Hematopoietic multipotent progenitor cell (in vitro differentiated cells): ENCODE data around the gene RUNX1. TPM values are rescaled to one million over a fixed set of nuclear protein-coding genes. Genes with fewer than 3 reads are reported as not detected.

Experiments used
- DNase-seq, 3 donors: peaks; one replicate each; pipeline ENCODE4 v3.0.0-alpha.2; 2011 to 2015; ENCODE audit warnings: low read depth in 2 of 3, low spot score in 2 of 3
- total RNA-seq: library from RNA; depleted of rRNA; stranded (reverse); fragments of >200 nt; gene quantifications from one replicate; pipeline ENCODE4 v1.2.3, GENCODE V29; 2012

Gene RUNX1
- total RNA-seq, 1 donor = 192 TPM

- DNase-seq = no peak
Observed at GRCh38 chr21:34800797-34801518, 248.1 kb downstream of the RUNX1 start.

- DNase-seq = no peak
Observed at GRCh38 chr21:34799092-34799491, 250.0 kb downstream of the RUNX1 start.

DNA sequence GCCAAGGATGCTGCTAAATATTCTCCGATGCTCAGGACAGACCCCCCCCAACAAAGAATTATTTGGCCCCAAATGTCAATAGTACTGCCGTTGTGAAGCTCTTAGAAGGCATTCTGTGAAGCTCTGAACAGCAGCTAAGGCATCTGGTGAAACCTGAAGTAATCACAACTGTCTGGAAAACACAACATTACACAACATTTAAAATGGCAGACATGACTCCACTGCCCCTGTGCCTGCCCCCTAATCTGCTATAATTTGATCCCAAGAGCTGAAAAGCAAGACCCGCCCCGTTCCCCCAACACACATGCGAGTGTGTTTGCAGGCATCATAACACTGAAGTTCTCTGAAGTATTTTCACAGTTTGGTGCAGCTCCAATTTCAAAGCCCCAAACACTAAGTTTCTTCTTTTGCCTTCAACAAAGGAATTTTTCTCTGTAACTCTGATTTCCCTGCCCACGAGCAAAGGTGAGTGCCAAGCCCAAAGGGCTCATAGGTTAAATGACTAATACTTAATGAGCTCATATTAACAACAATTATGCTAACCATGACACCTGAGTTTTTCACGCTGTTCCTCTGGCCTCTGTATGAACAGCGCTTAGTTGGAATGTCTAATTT lies 251.1 kb downstream of the RUNX1 start:
- DNase-seq = no peak

GRCh38 chr21:34797201-34797525 lies 251.9 kb downstream of the RUNX1 start:
- no peak for DNase-seq

GRCh38 chr21:34796518-34797200 lies 252.4 kb downstream of the RUNX1 start:
- DNase-seq = no peak

DNA sequence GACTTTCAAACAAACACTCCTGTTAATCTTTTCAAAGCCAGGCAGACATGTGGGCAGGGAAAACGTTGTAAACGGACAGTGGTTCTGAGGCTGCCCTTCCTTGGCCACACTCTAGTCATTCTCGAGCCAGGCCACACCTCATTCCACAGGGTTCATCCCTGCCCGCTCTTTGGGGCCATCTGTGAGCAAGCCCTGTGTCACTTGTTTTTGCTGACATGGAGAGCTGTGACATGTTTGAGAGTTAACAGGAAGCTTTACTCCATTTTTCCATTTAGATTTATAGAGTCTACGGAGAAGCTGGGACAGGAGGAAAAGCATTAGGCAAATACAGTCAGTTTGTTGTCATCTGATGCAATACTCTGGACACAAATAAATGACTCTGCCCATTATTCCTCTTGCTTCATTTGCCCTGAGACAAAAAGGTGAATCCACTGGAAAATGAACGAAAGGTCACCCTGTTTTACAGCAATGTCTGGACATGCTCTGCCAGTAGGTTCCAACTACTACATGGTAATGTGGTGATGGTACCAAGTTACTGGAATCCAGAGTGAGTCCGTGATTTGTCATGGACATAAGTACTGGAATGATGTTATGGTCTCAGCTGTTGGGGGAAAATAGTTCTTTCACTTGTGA lies 253.4 kb downstream of the RUNX1 start:
- DNase-seq = no peak

GRCh38 chr21:34795175-34795547 lies 253.9 kb downstream of the RUNX1 start:
- no peak for DNase-seq

- DNase-seq = no peak
Observed at GRCh38 chr21:34794686-34795085, 254.4 kb downstream of the RUNX1 start.

- no peak for DNase-seq
Observed at GRCh38 chr21:34793471-34793870, 255.6 kb downstream of the RUNX1 start.

- DNase-seq = no peak
Observed at GRCh38 chr21:34792504-34793089, 256.5 kb downstream of the RUNX1 start.

GRCh38 chr21:34791776-34792503 lies 257.2 kb downstream of the RUNX1 start:
- DNase-seq = no peak

DNA sequence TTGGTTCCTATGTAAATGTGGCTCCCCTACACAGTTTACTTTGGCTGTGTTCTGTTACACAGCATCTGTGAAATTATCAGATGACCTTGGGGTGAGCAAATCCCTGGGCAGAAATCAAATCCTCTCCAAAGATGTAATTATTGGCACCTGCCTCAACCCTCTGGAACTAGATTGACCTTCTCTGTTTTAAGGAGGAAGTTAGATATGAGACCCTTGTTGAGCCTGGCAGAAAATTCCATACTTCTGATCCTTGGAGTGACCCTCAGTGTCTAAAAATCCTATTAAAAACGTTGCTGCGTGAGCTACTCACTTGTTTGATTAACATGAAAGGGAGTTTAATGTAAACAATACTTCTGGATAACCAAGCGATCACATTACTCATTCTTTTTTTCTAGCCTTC lies 258.3 kb downstream of the RUNX1 start:
- DNase-seq = no peak

GRCh38 chr21:34790341-34790740 lies 258.8 kb downstream of the RUNX1 start:
- DNase-seq = no peak

GRCh38 chr21:34788879-34789278 lies 260.2 kb downstream of the RUNX1 start:
- DNase-seq = no peak

DNA sequence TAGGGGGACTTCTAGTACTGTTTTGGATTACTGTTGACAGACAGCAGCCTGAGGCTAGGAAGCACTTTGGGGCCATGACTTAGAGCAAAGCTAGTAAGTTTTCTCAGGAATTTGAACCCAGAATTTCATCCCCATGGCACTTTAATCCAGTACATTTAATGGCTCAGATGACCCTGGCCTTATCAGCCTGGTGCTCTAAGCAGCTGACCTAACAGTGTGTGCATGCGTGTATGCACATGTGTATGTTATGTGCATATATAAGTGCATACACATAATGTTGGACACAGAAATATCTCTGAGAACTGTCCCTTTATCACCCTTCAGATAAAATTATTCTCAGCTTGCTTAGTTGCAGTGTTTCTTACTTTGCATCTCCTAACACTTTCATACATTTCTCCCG lies 265.3 kb downstream of the RUNX1 start:
- DNase-seq = no peak

DNA sequence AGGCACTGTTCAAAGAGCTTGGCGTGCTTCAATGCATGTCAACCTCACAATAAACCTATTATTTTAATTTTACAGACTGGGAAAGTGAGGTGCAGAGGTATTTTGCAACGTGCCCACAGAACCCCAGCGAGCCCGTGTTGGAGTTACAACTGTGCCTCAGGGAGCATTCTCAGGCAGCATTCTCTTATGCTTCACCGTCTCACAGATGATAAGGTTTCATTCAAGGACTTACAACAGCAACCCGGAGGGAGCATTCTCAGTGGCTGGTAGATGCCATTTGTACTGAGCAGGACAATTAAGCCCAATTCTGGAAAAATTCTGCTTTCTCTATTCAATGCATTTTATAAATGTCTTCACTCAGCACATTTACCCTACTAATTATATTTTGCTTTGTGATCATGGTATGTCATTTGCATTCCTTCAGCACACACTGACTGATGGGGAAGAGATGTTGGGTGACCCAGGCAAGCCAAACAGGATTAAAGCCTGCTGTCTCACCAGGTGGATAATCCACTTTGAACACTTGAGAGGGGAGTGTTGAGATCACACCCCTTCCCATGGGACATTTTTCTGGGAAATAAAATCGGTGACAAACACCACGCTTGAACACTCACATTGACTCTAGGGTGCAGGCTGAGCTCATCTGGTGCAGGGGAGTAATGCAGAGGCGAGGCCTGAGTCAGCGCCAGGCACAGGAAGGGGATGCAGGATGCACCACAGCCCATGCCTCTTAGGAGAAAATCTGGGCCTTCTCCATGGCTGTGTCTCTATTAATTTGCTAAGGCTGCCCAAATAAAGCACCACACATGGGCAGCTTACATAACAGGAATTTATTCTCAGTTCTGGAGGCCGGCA lies 266.4 kb downstream of the RUNX1 start:
- DNase-seq = no peak

DNA sequence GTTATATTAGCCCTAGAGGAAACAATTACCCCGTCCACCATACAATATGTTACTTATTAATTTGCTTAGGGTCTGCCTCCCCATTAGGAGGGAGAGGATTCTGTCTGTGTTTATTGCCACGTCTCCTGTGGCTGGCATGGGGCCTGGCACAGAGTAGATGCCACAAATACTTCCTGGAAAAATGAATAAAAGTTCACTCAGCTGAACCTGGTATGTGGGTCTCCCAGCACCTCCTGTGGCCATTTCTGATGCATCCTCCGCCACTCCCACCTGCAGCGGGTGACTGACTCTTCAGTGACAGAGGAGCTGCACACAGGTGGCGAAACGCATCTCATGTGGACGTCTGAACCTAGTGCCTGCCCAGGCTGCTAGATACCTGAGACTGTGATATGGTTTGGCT lies 267.6 kb downstream of the RUNX1 start:
- no peak for DNase-seq

DNA sequence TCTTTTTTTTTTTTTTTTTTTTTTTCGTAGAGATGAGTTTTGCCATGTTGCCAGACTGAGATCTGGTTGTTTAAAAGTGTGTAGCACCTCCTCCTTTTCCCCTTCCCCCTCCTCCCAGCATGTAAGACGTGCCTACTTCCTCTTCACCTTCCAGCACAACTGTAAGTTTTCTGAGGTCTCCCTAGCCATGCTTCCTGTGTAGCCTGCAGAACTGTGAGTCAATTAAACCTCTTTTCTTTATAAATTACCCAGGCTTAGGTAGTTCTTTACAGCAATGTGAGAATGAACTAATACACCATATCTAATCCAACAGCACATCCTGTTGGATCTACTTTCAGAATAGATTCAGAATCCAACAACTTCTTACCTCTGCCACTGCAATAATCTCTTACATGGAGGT lies 269.2 kb downstream of the RUNX1 start:
- no peak for DNase-seq

DNA sequence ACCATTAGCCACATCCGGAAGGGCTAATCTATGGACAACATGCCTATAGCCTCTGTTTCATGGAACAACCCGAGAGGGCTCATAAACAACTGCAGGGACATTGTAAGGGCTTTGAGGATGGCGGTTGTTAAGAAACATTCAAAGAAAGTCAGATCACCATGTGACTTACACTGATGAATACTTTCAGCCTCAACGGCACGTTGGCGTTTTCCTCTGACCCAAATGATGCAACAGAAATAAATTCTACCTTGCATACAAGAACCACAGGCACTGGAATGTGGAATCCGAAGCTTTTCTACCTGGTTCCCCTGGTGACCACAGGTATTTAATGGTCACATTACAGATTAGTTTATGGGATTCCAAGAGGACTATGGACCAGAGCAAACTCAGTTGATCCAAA lies 273.3 kb downstream of the RUNX1 start:
- no peak for DNase-seq

DNA sequence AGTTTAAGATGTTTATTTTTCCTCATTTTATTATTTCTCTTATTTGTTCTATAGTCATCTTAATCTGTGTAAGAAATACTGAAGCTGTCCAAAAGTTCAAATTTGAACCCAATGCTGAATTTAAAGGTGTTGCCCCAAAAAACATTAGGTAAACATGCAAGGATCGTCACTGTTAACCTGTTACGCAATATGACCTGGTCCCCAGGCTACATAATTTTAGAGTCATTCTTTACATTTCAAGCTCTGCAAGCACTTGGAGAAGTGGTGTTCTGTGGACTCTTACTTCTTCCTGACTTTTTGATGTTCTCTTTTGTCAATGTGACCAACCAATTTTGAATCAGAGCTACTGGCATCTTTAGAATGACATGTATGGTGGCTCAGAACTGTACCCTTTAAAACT lies 274.4 kb downstream of the RUNX1 start:
- no peak for DNase-seq
